ENCODE measurements around the gene MYH11.
"Not testable (repeated sequence)": the region's sequence is repeated elsewhere in the genome, so short reads cannot be mapped to it uniquely, and the experiment has no call there.

The MYH11 gene

DNA sequence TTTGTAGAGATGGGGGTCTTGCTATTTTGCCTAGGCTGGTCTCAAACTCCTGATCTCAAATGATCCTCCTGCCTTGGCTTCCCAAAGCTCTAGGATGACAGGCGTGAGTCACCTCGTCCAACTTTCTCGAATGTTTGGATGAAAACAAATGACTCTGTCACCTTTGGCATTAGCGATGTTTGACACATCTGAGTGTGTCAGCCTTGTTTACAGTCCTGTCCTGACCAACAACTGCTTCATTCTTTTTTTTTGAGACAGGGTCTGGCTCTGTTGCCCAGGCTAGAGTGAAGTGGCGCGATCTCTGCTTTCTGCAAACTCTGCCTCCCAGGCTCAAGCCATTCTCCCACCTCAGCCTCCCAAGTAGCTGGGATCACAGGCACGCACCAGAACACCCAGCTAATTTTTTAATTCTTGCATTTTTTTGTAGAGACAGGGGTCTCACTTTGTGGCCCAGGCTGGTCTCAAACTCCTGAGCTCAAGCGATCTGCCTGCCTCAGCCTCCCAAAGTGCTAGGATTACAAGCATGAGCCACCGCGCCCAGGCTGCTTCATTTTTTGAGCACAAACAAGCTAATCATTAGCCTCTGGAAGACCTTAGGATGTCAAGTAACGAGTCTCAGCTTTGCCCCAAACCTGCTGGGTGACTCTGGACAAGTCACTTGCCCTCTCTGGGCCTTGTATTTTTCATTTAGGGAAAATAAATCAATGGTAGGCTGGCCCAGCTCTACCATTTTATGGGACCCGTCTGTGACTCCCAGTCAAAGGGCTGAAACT lies 7.4 kb downstream of the MYH11 start:
- Histone ChIP-seq H3K27me3 (peaks cover 9% of the 10 kb centered on the region), H3K36me3 (no peaks in the 10 kb centered on the region), H3K4me1 (ENCODE audit: control insufficient read depth in 1 of 2, insufficient read depth in 1 of 2, low read depth in 1 of 2, low read length in 1 of 2) (no peaks in the 10 kb centered on the region), H3K27ac (no peak overlapping the region), H3K4me3 (ENCODE audit: low read depth in 1 of 2, low read length in 1 of 2) (no peak overlapping the region), H3K9me3 (no peaks in the 10 kb centered on the region)
- TF ChIP-seq, protein P1, sequence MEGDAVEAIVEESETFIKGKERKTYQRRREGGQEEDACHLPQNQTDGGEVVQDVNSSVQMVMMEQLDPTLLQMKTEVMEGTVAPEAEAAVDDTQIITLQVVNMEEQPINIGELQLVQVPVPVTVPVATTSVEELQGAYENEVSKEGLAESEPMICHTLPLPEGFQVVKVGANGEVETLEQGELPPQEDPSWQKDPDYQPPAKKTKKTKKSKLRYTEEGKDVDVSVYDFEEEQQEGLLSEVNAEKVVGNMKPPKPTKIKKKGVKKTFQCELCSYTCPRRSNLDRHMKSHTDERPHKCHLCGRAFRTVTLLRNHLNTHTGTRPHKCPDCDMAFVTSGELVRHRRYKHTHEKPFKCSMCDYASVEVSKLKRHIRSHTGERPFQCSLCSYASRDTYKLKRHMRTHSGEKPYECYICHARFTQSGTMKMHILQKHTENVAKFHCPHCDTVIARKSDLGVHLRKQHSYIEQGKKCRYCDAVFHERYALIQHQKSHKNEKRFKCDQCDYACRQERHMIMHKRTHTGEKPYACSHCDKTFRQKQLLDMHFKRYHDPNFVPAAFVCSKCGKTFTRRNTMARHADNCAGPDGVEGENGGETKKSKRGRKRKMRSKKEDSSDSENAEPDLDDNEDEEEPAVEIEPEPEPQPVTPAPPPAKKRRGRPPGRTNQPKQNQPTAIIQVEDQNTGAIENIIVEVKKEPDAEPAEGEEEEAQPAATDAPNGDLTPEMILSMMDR (IDR thresholded peaks at IDR 0.05): no peak

DNA sequence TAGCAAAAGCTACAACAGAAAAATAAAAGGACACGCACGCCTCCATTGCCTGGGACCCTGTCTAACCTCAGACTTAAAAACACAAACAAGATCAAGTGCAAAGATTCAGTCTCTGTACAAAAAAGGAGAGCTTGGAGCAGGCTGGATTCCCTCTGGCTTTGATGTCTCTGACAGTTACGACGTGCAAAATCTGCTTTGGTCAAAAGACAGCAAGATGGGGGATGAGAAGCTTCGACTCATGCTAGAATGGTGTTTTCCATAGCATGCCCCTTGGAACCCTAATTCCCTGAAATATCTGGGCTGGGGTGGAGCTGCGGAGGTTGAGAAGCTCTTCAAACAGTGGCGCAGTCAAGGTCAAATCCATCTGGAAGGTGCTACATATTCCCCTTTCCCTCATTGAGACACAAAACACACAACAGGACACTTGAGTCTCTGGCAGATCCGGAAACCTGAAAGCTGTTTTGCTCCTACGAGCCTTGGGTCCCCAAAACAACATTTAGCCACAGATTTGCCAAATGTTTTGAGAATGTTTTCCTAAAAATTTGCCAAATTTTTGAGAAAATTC lies 9.1 kb downstream of the MYH11 start:
- H3K9me3 ChIP-seq: no peaks in the 10 kb centered on the region
- H3K4me1 ChIP-seq (ENCODE audit: control insufficient read depth in 1 of 2, insufficient read depth in 1 of 2, low read depth in 1 of 2, low read length in 1 of 2): no peaks in the 10 kb centered on the region
- H3K36me3 ChIP-seq: no peaks in the 10 kb centered on the region
- no peak overlapping the region for H3K4me3 ChIP-seq (ENCODE audit: low read depth in 1 of 2, low read length in 1 of 2)
- no peak overlapping the region for H3K27ac ChIP-seq
- no peaks in the 10 kb centered on the region for H3K27me3 ChIP-seq
- TF ChIP-seq, protein P1 (IDR thresholded peaks at IDR 0.05): no peak

DNA sequence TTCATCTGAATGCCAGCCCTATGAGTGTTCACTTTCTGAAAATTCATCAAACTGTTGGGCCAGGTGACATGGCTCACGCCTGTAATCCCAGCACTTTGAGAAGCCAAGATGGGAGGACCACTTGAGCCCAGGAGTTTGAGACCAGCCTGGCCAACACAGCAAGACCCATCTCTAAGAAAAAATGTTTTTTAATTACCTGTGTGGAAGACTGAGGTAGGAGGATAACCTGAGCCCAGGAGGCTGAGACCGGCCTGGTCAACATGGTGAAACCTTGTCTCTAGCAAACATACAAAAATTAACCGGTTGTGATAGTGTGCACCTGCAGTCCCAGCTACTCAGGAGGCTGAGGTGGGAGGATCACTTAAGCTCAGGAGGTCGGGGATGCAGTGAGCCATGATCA lies 10.3 kb downstream of the MYH11 start:
- H3K27me3 ChIP-seq: no peaks in the 10 kb centered on the region
- no peak overlapping the region for H3K4me3 ChIP-seq (ENCODE audit: low read depth in 1 of 2, low read length in 1 of 2)
- TF ChIP-seq, protein P1 (IDR thresholded peaks at IDR 0.05): no peak
- no peaks in the 10 kb centered on the region for H3K4me1 ChIP-seq (ENCODE audit: control insufficient read depth in 1 of 2, insufficient read depth in 1 of 2, low read depth in 1 of 2, low read length in 1 of 2)
- H3K27ac ChIP-seq: no peak overlapping the region
- no peaks in the 10 kb centered on the region for H3K9me3 ChIP-seq
- no peaks in the 10 kb centered on the region for H3K36me3 ChIP-seq

DNA sequence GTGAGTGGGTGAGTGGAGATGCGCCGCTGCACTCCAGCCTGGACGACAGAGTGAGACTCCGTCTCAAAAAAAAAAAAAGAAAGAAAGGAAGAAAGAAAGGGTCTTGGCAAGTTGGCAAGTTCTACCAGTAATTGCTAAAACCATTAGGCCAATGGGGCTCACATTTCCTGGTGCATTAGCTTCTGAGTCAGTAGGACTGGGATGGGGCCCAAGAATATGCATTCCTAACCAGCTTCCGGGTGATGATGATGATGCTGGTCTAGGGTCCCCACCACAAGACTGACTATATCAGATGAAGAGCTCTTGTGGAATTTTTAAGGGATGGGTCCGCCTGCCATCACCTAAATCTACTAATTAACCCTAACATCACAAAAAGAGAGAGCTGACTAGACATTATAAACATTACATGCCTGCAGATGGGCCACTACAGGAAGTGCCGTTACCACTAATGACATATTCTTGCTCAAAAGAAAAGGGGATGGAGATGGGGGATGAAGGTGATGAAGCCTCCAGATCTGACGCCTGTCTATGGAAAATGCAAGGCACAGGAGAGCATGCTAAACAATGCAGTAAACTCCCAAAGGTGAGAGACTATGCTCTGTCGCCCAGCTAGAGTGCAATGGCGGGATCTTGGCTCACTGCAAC lies 13.1 kb downstream of the MYH11 start:
- Histone ChIP-seq H3K9me3 (no peaks in the 10 kb centered on the region), H3K4me3 (ENCODE audit: low read depth in 1 of 2, low read length in 1 of 2) (no peak overlapping the region), H3K36me3 (no peaks in the 10 kb centered on the region), H3K27me3 (no peaks in the 10 kb centered on the region), H3K27ac (no peak overlapping the region), H3K4me1 (ENCODE audit: control insufficient read depth in 1 of 2, insufficient read depth in 1 of 2, low read depth in 1 of 2, low read length in 1 of 2) (no peaks in the 10 kb centered on the region)
- TF ChIP-seq, protein P1 (IDR thresholded peaks at IDR 0.05): no peak

DNA sequence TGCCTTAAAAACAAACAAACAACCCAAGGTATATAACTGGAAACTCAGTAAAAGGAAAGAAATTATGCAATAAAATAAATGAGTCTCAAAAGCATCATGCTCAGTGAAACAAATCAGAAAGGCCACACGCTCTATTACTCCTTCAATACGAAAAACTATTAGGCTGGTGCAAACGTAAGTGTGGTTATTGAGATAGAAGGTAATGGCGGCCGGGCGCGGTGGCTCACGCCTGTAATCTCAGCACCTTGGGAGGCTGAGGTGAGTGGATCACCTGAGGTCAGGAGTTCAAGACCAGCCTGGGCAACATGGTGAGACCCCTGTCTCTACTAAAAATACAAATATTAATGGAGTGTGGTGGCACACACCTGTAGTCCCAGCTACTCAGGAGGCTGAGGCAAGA lies 17.6 kb downstream of the MYH11 start:
- not testable (repeated sequence) for H3K27me3 ChIP-seq; H3K27ac ChIP-seq; H3K9me3 ChIP-seq; H3K4me3 ChIP-seq (ENCODE audit: low read depth in 1 of 2, low read length in 1 of 2); H3K36me3 ChIP-seq
- H3K4me1 ChIP-seq (ENCODE audit: control insufficient read depth in 1 of 2, insufficient read depth in 1 of 2, low read depth in 1 of 2, low read length in 1 of 2): peaks cover 9 to 12% of the 10 kb centered on the region in 2 experiments

DNA sequence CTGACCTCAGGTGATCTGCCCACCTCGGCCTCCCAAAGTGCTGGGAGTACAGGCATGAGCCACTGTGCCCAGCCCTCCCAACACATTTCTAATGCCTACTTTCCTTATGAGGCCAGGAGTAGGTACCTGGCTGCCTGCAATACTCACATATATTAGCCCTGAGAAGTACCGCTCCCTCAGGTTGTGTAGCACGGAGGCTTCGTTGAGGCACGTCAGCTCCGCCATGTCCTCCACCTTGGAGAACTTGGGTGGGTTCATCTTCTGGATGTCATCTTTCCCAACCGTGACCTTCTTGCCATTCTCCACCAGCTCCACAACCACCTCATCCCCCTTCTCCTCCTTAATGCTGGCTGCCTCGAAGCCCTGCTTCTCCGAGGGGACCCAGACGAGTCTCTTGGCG lies 19.1 kb downstream of the MYH11 start:
- H3K4me3 ChIP-seq (ENCODE audit: low read depth in 1 of 2, low read length in 1 of 2): no peak overlapping the region
- peaks cover 22 to 24% of the 10 kb centered on the region in 2 experiments for H3K4me1 ChIP-seq (ENCODE audit: control insufficient read depth in 1 of 2, insufficient read depth in 1 of 2, low read depth in 1 of 2, low read length in 1 of 2)
- no peaks in the 10 kb centered on the region for H3K36me3 ChIP-seq
- TF ChIP-seq, protein P1 (IDR thresholded peaks at IDR 0.05): no peak
- H3K9me3 ChIP-seq: no peaks in the 10 kb centered on the region
- no peak overlapping the region for H3K27ac ChIP-seq
- H3K27me3 ChIP-seq: no peaks in the 10 kb centered on the region
